A204.1 (cell line): Measurements from ENCODE around the gene RERE.
"Not testable (repeated sequence)": the region's sequence is repeated elsewhere in the genome, so short reads cannot be mapped to it uniquely, and the experiment has no call there.

Source experiments
- FAIRE-seq: peaks from 2 replicates; lab custom pipeline; 2012; peaks lifted over from hg19 to GRCh38; lab: Jason Lieb, UNC

RERE gene

DNA sequence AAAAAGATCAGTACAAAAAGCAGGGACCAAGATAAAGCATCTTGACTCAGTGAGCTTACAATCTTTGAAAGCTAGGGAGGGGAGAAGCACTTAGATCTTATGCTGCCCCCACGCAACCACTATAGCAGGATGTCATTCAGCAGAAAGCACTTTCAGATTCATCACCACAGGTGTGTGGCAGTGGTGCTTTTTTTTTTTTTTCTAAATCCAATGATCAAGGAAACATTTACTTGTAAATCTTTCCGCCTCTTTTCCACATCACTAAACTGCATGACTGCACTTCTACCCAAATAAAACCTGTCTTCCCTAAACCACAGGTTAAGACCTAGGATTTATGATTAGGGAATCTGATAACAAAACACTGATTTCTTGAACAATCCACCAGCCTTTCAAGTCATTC is 344.8 kb downstream of the RERE start:
- FAIRE-seq = no peak

DNA sequence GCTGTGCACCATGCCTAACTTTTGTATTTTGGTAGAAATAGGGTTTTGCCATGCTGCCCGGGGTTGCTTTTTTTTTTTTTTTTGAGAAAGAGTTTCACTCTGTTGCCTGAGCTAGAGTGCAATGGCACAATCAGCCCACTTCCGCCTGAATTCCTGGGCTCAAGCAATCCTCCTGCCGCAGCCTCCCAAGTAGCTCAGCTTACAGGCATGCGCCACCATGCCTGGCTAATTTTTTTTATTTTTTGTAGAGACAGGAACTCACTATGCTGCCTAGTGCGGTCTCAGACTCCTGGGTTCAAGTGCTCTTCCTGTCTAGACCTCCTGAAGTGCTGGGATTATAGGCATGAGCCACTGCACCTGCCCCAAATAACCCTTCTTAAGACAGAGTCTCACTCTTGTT is 346.0 kb downstream of the RERE start:
- FAIRE-seq = no peak

DNA sequence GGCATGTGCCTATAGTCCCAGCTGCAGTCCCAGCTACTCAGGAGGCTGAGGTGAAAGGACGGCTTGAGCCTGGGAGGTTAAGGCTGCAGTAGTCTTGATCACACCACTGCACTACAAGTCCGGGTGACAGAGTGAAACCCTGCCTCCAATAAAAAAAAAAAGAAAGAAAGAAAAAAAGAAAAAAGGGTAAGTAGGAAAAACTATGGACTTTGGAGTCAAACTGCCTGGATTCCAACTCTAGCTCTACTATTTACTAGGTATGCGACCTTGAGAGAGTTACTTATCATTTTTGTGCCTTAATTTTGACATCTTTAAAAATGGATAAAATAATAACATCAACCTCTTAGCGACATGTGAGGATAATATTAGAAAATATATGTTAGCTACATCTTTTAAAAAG is 348.7 kb downstream of the RERE start:
- FAIRE-seq = no peak

DNA sequence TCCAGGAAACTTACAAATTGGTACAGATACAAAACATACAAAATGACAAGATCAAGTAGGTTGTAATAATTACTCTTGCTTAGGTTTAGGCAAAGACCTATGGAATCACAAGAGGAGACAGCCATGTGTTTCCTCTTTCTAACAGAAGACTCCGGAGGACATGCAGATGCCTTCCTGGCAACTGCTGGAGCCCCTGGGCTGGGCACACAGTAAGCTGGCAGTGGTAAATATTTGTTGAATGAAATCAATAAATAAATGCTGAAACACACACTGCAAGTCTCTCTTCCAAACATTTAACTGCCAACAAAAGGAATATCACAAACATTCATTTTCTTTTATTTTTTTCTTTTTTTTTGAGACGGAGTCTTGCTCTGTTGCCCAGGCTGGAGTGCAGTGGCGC is 350.1 kb downstream of the RERE start:
- FAIRE-seq = no peak

DNA sequence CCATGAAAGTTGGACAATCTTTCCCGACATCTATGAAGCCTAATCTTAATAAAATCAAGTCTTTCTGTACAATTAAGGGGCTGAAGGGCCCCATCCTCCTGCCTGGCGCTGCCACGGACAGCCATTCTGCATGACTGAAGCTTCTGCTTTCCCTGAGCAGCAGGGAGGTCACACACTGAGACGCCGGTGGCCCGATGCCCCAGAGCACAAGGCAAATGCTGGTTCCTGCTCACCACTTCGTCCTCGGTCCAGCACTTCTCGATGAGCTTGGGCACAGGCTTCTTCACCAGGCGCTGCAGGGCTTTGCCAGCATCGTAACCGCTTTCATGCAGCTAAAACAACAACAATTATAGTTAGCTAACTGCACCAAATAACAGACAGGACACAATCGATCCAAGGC is 351.7 kb downstream of the RERE start:
- FAIRE-seq = no peak

DNA sequence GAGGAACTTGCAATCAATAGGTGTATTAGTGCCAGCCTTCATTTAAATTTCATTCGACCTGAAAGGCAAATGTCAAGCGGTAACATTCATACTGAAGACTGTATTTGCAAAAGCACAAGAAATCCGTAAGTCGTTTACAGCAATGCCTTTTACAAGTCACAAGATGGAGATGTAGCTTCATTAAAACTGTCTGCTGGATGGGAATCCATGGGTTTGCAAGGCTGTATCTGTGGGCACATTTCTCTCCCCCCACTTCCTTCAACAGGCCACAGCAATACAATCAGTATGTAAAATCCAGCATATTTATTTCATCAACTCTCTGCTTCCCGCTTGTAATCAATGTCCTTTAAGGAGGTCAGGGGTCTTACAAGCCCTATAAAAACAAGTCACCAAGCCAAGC is 352.4 kb downstream of the RERE start:
- FAIRE-seq = no peak

DNA sequence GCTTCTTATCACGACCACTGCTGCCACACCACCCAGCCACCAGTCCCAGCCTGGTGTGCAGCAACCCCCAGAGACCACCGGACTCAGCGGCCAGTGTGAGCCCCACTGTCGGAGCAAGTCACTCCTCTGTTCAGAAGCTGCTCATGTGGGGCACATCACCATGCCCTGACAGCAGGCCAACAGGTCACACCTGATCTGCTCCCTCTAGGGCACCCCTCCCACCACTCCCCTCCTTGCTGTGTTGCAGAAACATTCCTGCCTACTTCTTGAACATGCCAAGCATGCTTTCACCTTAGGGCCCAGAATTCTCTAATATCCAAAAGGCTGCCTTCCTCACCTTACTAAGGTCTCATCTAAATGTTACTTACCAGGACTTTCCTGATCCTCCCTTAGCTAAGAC is 353.1 kb downstream of the RERE start:
- no peak for FAIRE-seq

DNA sequence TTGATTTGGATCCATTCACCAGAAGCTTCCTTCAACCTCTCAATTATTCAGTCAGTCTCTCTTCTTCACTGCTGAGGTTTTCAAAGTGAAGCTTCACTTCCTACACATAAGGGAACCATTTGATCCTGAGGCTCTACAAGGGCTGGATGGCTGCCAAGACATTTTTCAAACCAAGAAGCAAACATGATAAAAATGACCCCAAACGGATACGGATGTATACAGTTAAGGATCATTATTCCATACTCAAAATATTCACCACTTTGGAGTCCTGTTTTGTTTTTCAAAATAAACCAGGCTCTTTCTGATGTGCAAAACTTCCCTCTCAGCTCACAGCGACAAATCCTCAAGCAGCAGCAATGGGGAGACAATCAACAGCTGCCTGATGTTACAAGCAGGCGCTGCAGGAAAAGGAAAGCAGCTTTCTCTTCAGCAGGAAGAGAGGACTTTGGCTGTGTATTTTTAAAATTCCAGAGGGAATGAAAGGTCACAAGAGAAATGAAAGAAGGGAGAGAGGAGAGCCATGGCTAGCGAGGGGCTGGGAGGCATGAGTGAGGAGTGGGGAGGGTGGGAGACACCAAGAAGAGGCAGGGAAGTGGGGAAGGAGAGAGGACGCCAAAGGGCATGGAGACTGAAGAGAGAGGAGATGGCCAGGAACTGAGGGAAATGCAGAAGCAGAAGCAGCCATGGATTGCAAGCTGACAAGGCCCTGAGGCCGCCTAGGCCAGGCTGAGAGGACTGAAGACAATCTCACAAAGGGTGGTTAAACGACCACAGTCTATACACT is 354.1 kb downstream of the RERE start:
- no peak for FAIRE-seq

DNA sequence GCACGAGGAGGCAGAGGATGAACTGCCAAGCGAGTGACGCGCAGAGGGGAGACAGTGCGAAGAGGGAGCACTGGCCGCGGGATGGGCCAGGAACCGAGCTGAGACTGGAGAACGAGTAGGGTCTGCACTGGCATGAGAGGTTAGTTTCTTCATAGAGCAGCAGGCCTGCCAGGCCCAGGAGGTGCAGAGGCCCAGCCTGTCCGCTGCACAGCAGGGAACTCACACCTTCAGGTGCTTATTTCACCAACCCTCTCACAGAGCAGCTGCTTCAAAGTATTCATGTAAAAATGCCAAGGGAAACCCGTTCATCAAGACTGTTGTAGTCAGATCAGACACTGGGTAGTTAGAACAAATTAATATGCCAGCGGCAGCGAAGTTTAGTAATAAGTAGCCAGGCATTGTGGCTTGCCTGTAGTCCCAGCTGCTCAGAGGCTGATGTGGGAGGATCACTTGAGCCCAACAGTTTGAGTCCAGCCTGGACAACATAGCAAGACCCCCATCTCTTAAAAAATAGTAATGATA is 355.0 kb downstream of the RERE start:
- no peak for FAIRE-seq

DNA sequence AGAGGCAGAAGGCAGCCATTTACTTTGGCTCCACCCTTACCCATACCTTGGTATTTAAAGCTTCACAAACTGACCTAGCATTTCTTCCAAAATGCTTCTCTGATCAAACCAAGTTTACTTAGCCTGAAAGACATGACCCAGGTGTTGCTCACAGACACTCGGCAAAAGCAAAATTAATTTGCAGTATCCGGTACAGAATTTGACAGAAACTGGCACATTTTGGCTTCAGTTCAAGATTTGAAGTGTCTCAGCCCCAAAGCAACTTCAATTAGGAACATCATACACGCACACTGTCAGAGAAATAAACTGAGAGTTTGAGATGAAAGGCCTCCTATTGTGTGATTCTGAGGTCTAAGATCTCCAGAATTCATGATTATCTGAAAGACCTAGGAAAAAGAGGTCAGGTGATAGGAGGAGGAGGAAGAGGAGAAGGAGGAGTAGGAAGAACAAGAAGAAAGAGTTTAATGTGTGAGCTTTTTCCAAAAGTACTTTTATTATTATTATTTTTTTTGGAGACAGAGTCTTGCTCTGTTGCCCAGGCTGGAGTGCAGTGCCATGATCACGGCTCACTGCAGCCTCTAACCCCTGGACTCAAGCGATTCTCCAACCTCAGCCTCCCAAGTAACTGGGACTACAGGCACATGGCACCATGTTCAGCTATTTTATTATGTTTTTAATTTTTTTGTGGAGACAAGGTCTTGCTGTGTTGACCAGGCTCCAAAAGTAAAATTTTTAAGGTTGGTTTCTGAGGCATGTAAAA is 355.9 kb downstream of the RERE start:
- no peak for FAIRE-seq

DNA sequence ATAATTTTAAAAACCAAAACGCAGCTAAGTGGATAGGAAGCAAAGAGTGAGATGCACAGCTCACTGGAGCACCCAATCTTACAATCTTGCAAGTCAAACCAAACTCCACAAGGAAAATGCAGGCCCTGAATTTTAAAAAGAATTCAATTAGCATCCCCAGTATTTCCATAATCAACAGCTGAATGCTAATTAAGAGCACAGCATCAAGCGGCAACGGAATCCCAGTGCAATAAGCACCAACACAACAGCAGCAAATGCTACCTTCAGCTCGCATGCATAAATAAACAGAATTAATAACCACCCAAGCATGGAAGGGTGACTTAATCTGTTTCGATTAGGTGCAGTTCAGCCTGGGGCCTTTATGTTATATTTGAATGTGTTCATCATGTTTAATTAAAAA is 356.7 kb downstream of the RERE start:
- FAIRE-seq = no peak

DNA sequence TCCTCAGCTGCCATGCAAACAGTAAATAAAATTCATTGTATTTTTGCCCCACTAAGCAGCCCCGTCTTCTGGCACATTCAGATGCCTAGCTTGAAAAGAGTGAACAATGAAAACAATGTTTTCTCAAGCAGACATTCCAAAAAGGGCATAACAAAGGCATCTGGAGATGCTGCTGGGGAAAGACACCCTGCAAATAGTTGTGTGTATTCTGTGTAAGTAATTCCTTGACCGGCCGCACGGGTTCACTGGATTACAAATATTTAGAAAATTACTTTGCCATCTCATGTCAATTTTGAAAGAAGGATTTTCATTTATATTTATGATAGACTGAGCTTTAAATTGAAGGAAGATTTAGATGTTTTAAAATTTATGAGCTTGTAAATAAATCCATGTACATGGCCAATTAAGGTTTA is 357.3 kb downstream of the RERE start:
- no peak for FAIRE-seq

DNA sequence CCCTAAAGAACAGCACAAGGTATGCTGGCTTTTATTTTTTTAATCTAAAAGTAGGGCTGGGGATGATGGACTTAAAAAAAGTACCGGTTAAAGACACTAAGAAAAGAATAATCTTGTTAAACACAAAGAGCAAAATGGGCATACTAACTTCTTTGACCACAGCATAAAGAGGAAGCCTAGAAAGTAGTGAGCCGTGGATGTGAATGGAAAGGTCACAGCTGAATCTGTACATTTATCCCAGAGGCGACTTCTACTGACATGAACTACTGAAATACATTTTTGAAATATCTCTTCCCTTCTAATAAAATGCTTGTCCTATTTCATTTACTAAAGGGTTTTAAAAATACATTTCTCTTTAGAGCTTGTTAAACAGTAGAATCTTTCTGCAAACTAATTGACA is 358.8 kb downstream of the RERE start:
- no peak for FAIRE-seq

DNA sequence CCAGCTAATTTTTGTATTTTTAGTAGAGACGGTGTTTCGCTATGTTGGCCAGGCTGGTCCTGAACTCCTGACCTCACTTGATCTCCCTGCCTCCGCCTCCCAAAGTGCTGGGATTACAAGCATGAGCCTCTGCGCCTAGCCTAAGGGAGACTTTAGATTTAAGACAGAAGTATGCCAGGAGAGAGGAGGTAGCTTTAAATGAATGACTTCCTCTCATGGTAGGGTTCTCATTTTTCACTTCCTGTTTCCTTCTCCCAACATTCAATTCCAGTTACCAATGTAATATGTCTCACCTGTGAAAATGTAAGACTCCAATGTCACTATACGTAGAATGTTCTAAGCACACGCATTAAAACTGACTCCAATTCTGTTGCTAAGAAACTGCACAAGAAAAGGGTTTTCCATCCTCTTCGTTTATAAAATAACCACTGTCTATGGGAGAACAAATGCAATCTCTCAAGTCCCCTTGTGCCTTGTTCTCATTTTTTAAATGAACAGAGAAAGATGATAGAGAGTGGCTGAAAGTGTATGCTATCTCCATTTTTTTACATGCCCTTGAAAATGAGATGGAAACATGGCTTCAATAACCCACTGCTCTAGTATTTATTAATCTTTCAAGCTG is 359.6 kb downstream of the RERE start:
- FAIRE-seq = no peak

DNA sequence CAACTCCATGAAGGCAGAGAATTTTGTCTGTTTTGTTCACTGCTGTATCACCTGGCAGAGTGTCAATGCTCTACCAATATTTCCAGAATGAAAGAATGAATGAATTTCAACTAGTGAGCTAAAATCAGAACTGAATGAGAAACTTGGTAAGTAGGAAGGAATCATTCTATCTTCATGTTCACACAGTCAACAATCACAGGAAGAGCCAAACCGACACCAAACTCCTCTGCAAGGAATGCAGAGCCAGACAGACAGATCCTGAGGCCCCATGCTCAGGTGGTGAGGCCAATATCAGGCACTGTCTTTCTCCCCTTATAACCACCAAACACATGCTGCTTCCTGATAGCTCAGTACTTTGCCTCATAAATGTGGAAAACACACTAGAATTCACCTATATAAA is 360.4 kb downstream of the RERE start:
- no peak for FAIRE-seq

DNA sequence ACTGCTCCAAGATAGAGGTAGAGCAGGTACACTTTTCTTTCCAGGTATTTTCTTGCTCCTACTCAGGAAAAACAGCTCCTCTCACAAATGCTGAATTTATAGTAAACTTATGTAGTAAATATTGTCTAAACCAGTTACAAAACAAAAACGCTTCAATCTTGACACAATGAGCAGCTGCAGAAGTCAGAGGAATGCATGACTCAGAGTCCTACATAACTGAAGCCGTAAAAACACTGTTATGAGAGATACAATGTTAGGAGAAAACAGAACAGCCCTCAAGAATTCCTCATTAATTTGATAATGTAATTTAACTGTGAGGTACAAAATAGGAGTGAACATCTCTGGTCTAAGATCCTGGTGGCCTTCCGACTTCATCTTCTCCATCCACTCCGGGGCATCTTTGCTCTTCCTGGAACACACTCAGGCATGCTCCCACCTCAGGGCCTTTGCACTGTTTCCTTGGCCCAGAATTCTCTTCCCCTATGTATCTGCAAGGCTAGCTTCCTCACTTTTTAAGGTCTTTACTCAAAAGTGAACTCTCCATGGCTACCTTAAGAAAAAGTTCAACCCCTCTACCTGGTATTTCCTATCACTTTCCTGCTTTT is 361.0 kb downstream of the RERE start:
- FAIRE-seq = no peak

DNA sequence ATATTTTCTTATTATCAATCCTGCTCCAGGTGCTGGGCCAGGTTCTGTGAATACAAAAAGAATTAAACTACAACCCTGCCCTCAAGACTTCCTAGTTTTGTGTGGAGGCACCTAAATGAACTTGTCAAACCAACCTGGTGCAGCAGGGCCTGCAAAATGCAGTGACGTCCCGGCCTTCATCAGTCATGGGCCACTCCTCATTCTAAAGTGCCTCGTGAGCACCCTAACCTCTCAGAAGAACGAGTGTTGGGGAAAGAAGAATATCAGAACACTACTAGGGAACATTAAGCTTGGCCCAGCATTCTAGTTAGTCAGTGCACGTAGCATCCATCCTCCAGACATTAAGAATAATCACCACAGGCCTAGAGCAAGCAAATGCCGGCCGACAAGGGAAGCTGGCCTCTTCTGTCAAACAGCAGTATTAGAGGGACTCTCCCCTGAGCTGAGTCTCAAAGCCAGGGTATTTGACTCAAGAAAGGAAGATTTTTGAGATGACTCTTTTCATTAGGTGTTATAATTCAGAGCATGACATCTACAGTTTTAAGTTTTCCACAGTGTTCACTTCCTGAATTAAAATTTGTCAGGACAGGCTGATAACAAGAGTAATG is 361.6 kb downstream of the RERE start:
- FAIRE-seq = no peak

DNA sequence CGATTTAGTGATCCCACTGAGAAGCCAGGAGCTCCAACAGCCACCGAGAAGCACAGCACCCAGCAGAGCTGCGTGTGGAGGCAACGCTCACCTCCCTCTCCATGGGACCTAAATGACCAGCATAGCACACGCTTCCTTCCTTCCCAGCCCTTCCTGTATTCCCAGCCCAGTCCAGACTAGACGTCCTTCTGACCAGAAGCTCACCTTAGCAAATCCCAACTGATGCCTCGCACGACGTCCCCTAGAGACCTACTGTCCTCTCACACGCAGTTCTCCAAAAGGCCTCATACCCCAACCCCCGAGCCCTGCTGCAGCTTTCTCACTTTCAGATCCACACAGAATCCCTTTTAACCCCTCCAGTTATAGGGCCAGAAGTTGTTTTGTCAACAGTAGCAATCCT is 367.1 kb downstream of the RERE start:
- no peak for FAIRE-seq

DNA sequence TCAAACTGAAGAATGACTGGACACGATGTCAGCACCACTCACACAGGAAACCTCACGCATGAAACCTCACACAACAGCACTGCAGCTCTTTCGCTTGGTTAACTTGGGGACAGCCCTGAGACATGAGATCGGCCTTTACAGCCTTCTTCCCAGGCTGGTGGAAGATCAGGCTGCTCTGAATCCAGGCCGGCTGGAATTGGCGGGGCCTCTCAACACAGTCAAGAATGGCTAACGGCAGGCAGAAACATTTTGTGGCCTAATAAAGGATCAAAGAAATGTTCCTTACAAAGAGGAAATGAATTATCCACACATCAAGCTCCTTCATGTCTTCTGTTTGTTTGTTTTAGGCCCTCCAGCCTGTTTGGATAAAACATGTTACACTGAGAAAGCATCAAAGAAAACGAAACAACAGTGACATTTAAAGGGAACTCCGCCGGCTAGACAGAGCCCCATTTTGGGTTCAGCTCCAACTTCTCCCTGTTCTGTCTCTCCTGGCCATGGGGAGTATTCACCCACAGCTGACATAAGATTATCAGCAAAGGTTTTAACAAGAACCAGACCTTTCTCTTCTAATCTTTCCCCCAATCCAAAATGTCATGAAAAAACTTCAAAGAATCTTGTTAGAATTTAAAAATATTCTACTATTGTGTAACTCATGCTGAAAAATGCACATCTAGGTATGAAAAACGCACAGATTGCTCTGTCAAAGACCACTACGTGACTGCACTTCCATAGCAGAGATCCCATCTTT is 368.4 kb downstream of the RERE start:
- FAIRE-seq = no peak

DNA sequence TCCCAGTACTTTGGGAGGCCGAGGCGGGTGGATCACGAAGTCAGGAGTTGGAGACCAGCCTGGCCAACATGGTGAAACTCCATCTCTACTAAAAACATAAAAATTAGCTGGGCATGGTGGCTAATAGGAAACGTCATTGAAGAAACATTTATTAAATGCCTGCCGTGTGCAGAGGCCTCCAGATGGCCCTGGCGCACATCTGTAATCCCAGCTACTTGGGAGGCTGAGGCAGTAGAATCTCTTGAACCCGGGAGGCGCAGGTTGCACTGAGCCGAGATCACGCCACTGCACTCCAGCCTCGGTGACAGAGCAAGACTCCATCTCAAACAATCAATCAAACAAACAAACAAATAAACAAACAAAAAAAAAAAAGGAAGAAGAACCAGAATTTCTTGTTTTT is 368.9 kb downstream of the RERE start:
- FAIRE-seq = not testable (repeated sequence)

DNA sequence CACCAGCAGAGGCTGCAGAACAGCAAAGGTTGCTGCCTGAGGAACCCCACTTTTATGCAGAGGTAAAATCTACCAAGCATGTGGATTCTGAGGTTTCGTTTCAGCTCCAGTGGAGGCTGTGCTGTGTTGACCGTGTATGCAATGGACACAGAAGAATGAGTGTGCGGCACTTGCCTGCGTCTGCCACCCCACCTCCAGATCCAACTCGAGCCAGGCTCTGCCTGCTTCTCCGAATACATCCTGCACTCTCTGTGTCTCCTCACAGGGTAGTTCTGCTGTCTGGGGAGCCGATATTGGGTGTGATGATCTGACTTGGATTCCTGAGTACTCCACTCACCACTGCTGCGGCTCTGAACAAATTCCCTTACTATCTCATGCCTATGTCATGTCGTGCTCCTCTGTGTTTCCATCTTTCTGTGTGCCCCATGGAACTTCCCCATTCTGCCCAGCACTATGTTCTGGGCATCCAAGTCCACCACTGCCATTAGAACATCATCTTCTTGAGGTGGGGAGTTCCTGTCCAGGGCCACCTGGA is 369.8 kb downstream of the RERE start:
- FAIRE-seq = no peak
